NB4 (cell line): ENCODE results near the gene ADAMTSL1.

Experiments
- DNase-seq: peaks from one replicate; pipeline ENCODE4 v3.0.0; 2010; ENCODE audit warnings: low read depth
- H3K4me3 ChIP-seq: one replicate; pipeline ENCODE4 v1.5.1; 2011; ENCODE audit warnings: mild to moderate bottlenecking, low read depth, low read length, moderate library complexity
- MYC ChIP-seq: IDR thresholded peaks from 2 replicates; pipeline ENCODE4 v1.6.1; 2011; ENCODE audit warnings: low read depth, low read length
- POLR2A ChIP-seq: IDR thresholded peaks from 2 replicates; pipeline ENCODE4 v1.6.1; 2011; ENCODE audit warnings: mild to moderate bottlenecking; ENCODE audit not compliant: insufficient read length; ENCODE audit errors: extremely low read depth
- TF ChIP-seq, protein P1 (sequence below): IDR thresholded peaks from 2 replicates; pipeline ENCODE4 v1.6.1; 2011; ENCODE audit warnings: low read depth, low read length
- TF ChIP-seq, protein P2 (sequence below): IDR thresholded peaks from one replicate; pipeline ENCODE4 v1.5.1; 2012; ENCODE audit warnings: low read depth, low read length

The ADAMTSL1 gene

DNA sequence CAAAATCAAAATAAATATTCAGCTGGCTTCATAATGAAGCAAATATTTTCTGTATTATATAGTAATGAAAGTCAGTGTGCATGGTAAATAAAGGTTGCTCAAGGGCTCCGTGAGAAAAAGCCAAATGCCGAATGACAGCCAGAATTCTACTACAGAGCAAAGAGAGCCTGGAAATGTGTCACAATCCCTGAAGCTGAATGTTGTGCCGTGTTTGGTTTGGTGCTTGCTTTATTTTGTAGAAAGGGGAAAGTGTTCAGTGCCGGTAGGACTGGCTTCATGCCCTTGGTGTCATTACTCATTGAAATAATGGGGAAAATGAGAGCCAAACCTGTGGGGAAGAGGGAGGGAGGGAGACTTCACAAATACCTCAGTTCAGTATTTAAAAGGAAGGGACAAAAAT is 26.8 kb upstream of the ADAMTSL1 start:
- no peak for DNase-seq
- H3K4me3 ChIP-seq: no peak overlapping the region
- no peak for TF ChIP-seq MYC
- TF ChIP-seq, protein P1, sequence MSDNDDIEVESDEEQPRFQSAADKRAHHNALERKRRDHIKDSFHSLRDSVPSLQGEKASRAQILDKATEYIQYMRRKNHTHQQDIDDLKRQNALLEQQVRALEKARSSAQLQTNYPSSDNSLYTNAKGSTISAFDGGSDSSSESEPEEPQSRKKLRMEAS: no peak
- TF ChIP-seq, protein P2, sequence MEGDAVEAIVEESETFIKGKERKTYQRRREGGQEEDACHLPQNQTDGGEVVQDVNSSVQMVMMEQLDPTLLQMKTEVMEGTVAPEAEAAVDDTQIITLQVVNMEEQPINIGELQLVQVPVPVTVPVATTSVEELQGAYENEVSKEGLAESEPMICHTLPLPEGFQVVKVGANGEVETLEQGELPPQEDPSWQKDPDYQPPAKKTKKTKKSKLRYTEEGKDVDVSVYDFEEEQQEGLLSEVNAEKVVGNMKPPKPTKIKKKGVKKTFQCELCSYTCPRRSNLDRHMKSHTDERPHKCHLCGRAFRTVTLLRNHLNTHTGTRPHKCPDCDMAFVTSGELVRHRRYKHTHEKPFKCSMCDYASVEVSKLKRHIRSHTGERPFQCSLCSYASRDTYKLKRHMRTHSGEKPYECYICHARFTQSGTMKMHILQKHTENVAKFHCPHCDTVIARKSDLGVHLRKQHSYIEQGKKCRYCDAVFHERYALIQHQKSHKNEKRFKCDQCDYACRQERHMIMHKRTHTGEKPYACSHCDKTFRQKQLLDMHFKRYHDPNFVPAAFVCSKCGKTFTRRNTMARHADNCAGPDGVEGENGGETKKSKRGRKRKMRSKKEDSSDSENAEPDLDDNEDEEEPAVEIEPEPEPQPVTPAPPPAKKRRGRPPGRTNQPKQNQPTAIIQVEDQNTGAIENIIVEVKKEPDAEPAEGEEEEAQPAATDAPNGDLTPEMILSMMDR: no peak
- TF ChIP-seq POLR2A: no peak

DNA sequence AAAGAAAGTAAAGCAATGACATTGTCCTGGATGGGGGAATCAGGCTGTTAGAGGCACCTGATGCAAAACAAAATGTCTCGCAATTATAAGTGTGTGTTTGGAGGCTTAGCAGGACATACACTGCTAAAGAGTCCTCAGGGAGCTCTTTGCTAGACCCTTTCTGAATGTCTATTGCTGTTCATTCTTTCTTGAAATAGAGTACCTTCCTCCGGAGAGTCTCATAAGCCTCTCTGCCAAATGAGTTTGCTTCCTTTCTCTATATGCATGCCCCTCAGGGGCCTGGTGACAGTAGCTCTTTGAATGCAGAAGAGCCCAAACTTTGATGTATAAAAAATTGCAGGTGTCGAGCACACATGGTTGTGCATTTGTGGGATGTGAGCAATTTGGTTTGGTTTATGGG is 26.4 kb upstream of the ADAMTSL1 start:
- no peak for DNase-seq
- TF ChIP-seq, protein P1: no peak
- TF ChIP-seq, protein P2: no peak
- no peak for TF ChIP-seq MYC
- TF ChIP-seq POLR2A: no peak
- H3K4me3 ChIP-seq: no peak overlapping the region

DNA sequence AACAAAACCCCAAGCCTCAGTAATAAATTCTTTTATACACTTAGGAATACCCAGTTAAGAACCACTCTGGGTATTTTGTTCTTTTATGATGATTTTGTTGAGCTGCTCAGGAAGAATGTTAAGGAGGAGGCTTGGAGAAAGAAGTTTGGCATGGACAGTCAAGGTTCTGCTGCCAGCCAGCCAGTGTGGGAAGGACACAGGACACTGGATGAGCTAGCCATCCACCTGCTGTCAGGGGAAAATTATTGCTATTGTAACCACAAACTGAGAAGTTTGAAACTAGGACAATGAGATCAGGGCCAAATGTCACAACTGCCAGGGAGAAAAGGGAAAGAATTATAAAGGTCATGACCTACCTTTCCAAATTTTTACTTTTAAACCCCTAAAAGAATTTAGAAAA is 25.9 kb upstream of the ADAMTSL1 start:
- DNase-seq: no peak
- no peak for TF ChIP-seq MYC
- TF ChIP-seq, protein P2: no peak
- TF ChIP-seq POLR2A: no peak
- TF ChIP-seq, protein P1: no peak
- H3K4me3 ChIP-seq: no peak overlapping the region

DNA sequence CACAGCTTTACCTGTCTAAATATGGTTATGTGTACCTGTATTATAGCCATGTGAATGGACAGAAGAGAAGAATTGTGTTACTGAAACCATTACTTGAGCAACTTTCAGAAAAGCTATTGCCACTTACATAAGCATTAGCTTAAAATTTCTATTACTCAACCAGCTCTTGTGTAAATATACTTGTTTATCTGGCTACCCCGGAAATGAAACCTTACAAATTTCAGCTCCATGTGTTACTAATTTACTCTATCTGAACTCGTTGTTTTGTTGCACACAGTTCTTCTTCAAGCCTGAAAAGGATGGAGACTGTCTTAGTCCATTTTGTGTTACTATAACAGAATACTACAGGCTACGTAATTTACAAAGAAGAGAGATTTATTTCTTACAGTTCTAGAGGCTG is 22.5 kb upstream of the ADAMTSL1 start:
- DNase-seq: no peak
- no peak overlapping the region for H3K4me3 ChIP-seq
- no peak for TF ChIP-seq POLR2A
- TF ChIP-seq MYC: no peak
- TF ChIP-seq, protein P2: no peak
- TF ChIP-seq, protein P1: no peak

DNA sequence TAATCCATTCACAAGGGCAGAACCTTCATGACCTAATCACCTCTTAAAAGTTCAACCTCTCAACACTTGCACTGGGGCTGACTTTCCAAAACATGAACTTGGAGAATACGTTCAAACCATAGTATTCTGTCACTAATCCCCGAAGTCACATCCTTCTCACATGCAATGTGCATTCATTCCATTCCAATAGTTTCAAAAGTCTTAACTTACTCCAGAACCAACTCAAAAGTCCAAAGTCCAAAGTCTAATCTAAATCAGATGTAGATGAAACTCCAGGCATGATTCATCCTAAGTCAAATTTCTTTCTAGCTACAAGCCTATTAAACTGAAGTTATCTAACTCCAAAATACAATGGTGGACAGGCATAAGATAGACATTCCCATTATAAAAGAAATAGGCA is 21.7 kb upstream of the ADAMTSL1 start:
- TF ChIP-seq, protein P2: no peak
- TF ChIP-seq, protein P1: no peak
- TF ChIP-seq POLR2A (no peak), MYC (no peak)
- no peak for DNase-seq
- no peak overlapping the region for H3K4me3 ChIP-seq

DNA sequence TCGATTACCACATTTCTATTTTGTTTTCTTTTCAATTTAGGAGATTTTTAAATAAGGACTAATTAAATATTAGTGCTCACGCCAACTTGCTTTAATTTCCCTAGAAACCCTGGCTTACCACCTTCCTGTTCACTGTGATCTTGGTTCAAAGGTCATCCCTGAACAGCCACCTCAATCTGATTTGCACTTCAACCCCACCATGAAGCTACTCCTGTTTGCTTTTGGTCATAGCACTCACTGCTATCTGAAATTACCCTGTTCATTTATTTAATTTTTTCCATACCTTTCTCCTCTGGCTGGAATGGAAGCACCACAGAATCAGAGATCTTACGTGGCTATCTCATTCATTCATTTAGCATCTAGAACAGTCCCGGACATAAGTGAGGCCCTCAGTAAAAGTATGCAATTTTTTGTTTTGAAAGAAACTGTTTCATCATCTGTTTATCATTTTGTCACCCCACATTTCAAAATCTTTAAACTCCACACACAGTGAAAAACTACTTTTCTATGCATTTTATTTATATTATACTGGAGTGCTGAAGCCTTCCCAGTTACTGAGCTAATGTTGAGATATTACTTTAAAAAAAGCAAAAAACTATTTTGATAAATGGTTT is 17.2 kb upstream of the ADAMTSL1 start:
- TF ChIP-seq POLR2A: no peak
- TF ChIP-seq, protein P1: no peak
- DNase-seq: no peak
- no peak overlapping the region for H3K4me3 ChIP-seq
